Body of pancreas (tissue), 4 donors: Measurements from ENCODE around the gene PROM2. TPM values are rescaled to one million over a fixed set of nuclear protein-coding genes. Genes with fewer than 3 reads are reported as not detected.
A peak's percentile ranks its signal among the peaks of the same experiment; 100 is the strongest.

Experiments used
- ATAC-seq: fragments of 150-250 bp; one replicate; pipeline ENCODE4 v1.9.1; 2016
- DNase-seq, 4 donors: peaks; one replicate each; pipeline ENCODE4 v3.0.0-alpha.2; 2019
- H3K27ac ChIP-seq, 4 donors: fragments of 200-600 bp; sonication (generic); 1 replicate in 3 of 4; 2 replicates in 1 of 4; pipeline versions ENCODE4 v1.5.1 to v1.6.1; 2016 to 2019; ENCODE audit warnings: mild to moderate bottlenecking in 1 of 4, mixed read lengths in 1 of 4, moderate library complexity in 1 of 4
- H3K27me3 ChIP-seq, 2 donors: fragments of 200-600 bp; sonication (generic); one replicate each; pipeline ENCODE4 v1.6.0; 2016; ENCODE audit warnings: mild to moderate bottlenecking in 1 of 2
- H3K36me3 ChIP-seq, 2 donors: fragments of 200-600 bp; sonication (generic); replicated peaks in 1 of 2; 2 replicates each; pipeline ENCODE4 v1.5.1; 2016; ENCODE audit warnings: low read depth in 2 of 2; ENCODE audit not compliant: insufficient read depth in 1 of 2
- H3K4me1 ChIP-seq: fragments of 200-600 bp; sonication (generic); one replicate; pipeline ENCODE4 v1.6.0; 2016
- H3K4me3 ChIP-seq, 2 donors: fragments of 200-600 bp; sonication (generic); 1 replicate in 1 of 2; 2 replicates in 1 of 2; pipeline ENCODE4 v1.5.1; 2016 to 2019
- H3K9me3 ChIP-seq, 3 donors: fragments of 200-600 bp; sonication (generic); 1 replicate in 2 of 3; 2 replicates in 1 of 3; pipeline ENCODE4 v1.5.1; 2016
- POLR2A ChIP-seq, 3 donors: fragments of 450-650 bp; IDR thresholded peaks; one replicate each; pipeline ENCODE4 v1.6.1; 2016; ENCODE audit warnings: antibody characterized with exemption in 3 of 3, mild to moderate bottlenecking in 2 of 3
- WGBS, 2 donors: methylation state at CpG; one replicate each; pipeline ENCODE4 v1.1.5; 2017; 5-methylcytosine and 5-hydroxymethylcytosine counted together
- intact Hi-C: fragments of 100-400 bp; cut with DNase I; formaldehyde crosslinking; loops from one replicate; pipeline ENCODE4 v1.15.1; 2023
- total RNA-seq, 2 donors: library from RNA; depleted of rRNA; stranded (reverse); fragments of >200 nt; gene quantifications; one replicate each; pipeline ENCODE4 v1.1.0, GENCODE V29; 2016
- TF ChIP-seq, protein P1 (sequence below), 7 experiments: fragments of 450-650 bp in 4 of 7; fragments of 200-600 bp in 3 of 7; sonication (generic) in 3 of 7; IDR thresholded peaks; one replicate each; pipeline ENCODE4 v1.5.1; 2016 to 2019; ENCODE audit warnings: antibody characterized with exemption in 7 of 7

Gene PROM2
- total RNA-seq, 2 donors from 2014 or later = 17.6 to 31.6 TPM

- H3K36me3 ChIP-seq = no peaks in the 10 kb centered on the region
- no peak overlapping the region for H3K4me3 ChIP-seq
- intact Hi-C loops = no loop called here
- H3K27ac ChIP-seq = peak overlapping the region in 1 of 4 donors; percentile 63
- no peaks in the 10 kb centered on the region for H3K27me3 ChIP-seq
- ATAC-seq = no peak
- TF ChIP-seq, protein P1, sequence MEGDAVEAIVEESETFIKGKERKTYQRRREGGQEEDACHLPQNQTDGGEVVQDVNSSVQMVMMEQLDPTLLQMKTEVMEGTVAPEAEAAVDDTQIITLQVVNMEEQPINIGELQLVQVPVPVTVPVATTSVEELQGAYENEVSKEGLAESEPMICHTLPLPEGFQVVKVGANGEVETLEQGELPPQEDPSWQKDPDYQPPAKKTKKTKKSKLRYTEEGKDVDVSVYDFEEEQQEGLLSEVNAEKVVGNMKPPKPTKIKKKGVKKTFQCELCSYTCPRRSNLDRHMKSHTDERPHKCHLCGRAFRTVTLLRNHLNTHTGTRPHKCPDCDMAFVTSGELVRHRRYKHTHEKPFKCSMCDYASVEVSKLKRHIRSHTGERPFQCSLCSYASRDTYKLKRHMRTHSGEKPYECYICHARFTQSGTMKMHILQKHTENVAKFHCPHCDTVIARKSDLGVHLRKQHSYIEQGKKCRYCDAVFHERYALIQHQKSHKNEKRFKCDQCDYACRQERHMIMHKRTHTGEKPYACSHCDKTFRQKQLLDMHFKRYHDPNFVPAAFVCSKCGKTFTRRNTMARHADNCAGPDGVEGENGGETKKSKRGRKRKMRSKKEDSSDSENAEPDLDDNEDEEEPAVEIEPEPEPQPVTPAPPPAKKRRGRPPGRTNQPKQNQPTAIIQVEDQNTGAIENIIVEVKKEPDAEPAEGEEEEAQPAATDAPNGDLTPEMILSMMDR (IDR thresholded peaks at IDR 0.05) = no peak
- no peak for TF ChIP-seq POLR2A (IDR thresholded peaks at IDR 0.05)
- WGBS, 2 donors = 82 to 84% methylated on average over 6 of the region's 6 CpGs
- no peak for DNase-seq
- H3K4me1 ChIP-seq = peaks cover 38% of the 10 kb centered on the region
- no peaks in the 10 kb centered on the region for H3K9me3 ChIP-seq
Observed at GRCh38 chr2:95295376-95295775, 21.1 kb downstream of the PROM2 start.

- DNase-seq = no peak
- TF ChIP-seq, protein P1 (IDR thresholded peaks at IDR 0.05) = no peak
- TF ChIP-seq POLR2A (IDR thresholded peaks at IDR 0.05) = no peak
- H3K27ac ChIP-seq = no peak overlapping the region
Observed at GRCh38 chr2:95296011-95296410, 21.8 kb downstream of the PROM2 start.

GRCh38 chr2:95296880-95297487 is 22.7 kb downstream of the PROM2 start, which contains the start of gene KCNIP3:
KCNIP3 (plus strand) TSS chr2:95297347; CDS start chr2:95297439, 92 bp downstream.
- intact Hi-C loops = no loop called here
- H3K27me3 ChIP-seq = no peaks in the 10 kb centered on the region
- no peaks in the 10 kb centered on the region for H3K36me3 ChIP-seq
- no peaks in the 10 kb centered on the region for H3K9me3 ChIP-seq
- ATAC-seq (peak; percentile 65), DNase-seq (peak; percentile 53 to 83 (median 70))
- H3K4me3 ChIP-seq = no peak within 1 kb of the TSS
- peak within 1 kb of the TSS in 2 of 4 donors; percentile 62 to 74 for H3K27ac ChIP-seq
- TF ChIP-seq, protein P1 (IDR thresholded peaks at IDR 0.05) = no peak
- peak in 1 of 3 donors; percentile 63 for TF ChIP-seq POLR2A (IDR thresholded peaks at IDR 0.05)
- WGBS, 2 donors = 2 to 5% methylated on average over 13 of the region's 13 CpGs
- peaks cover 41% of the 10 kb centered on the region for H3K4me1 ChIP-seq

More at GRCh38 chr2:95296011-95296410, 21.8 kb downstream of the PROM2 start:
- no peaks in the 10 kb centered on the region for H3K36me3 ChIP-seq
- H3K4me3 ChIP-seq = no peak overlapping the region
- intact Hi-C loops = no loop called here
- no peaks in the 10 kb centered on the region for H3K27me3 ChIP-seq
- 53 to 67% methylated on average over 5 of the region's 5 CpGs for WGBS, 2 donors
- peaks cover 41% of the 10 kb centered on the region for H3K4me1 ChIP-seq
- no peaks in the 10 kb centered on the region for H3K9me3 ChIP-seq
- ATAC-seq = no peak

DNA sequence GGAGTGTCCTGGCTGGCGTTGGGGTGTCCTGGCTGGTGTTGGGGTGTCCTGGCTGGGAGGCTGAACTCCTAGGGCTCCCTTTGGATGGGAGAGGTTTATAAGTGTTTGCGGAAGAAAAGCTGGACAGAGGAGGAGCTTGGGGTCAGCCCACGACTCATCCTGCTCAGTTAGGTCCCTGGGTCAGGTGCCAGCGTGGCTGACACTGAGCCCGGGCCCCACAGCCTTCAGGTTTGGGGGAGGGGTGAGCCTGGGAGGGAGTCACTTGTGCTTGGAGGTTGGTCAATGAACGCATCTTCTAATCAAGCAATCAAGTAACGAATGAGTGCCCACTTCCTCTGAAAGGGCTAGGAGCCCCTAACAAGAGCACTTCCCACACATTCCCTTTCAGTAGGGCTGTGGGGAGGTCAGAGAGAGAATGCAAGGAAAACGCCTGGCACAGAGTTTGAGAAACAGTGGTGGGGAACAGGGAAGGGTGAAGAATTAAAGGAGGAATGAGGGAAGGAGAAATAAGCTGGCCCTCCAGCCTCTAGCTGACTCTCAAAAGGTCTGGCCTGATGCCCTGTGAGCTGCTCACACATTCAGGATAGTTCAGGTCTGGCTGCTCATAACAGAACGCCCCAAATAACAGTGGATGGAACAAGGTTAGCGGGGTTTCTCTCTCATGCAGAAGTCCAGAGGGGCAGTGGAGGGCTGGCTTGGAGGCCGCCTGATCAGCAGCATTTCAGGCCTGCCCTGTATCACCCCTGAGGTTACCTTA is 23.6 kb downstream of the PROM2 start:
- no peaks in the 10 kb centered on the region for H3K36me3 ChIP-seq
- H3K4me3 ChIP-seq = no peak overlapping the region
- WGBS, 2 donors = 53 to 59% methylated on average over 8 to 11 of the region's 11 CpGs
- H3K27ac ChIP-seq = peak overlapping the region in 2 of 4 donors; percentile 62 to 74
- DNase-seq (peak in 1 of 4 donors; percentile 33), ATAC-seq (no peak)
- TF ChIP-seq, protein P1 (IDR thresholded peaks at IDR 0.05) = no peak
- TF ChIP-seq POLR2A (IDR thresholded peaks at IDR 0.05) = no peak
- no peaks in the 10 kb centered on the region for H3K9me3 ChIP-seq
- no peaks in the 10 kb centered on the region for H3K27me3 ChIP-seq
- intact Hi-C loops = no loop called here
- H3K4me1 ChIP-seq = peaks cover 41% of the 10 kb centered on the region
